ENCODE results near the gene PRDM16.

DNA sequence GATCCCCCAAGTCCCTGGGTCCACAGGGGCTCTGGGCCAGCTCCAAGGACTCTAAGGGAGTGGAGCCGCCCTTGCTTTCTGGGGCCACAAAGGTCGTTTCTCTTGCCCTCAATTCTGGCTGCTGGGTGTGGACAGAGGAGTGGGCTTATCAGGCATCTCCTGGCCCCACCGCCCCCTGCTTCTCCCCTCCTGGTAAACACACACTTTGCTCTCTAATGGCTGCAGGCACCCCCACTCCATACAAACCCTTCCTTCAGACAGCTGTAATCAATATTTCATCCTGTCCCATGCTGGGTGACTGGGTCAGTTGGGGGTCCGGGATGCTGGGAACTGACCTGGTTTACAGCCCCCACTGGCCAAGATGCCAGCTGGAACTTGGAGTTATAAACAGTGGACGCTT, 67.5 kb downstream of the PRDM16 start:
- TF ChIP-seq EZH2 (IDR thresholded peaks at IDR 0.05; ENCODE audit: low read length, unreplicated experiment) = no peak
- TF ChIP-seq, protein P1, sequence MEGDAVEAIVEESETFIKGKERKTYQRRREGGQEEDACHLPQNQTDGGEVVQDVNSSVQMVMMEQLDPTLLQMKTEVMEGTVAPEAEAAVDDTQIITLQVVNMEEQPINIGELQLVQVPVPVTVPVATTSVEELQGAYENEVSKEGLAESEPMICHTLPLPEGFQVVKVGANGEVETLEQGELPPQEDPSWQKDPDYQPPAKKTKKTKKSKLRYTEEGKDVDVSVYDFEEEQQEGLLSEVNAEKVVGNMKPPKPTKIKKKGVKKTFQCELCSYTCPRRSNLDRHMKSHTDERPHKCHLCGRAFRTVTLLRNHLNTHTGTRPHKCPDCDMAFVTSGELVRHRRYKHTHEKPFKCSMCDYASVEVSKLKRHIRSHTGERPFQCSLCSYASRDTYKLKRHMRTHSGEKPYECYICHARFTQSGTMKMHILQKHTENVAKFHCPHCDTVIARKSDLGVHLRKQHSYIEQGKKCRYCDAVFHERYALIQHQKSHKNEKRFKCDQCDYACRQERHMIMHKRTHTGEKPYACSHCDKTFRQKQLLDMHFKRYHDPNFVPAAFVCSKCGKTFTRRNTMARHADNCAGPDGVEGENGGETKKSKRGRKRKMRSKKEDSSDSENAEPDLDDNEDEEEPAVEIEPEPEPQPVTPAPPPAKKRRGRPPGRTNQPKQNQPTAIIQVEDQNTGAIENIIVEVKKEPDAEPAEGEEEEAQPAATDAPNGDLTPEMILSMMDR (conservative IDR thresholded peaks at IDR 0.05; ENCODE audit: low read depth, low read length) = no peak
